IMR-90 (cell line): ENCODE data around the gene CELA2A. TPM values are rescaled to one million over a fixed set of nuclear protein-coding genes. Genes with fewer than 3 reads are reported as not detected.
A peak's percentile ranks its signal among the peaks of the same experiment; 100 is the strongest.

Source experiments
- ATAC-seq: fragments of 200-7000 bp; cut with Tn5 transposase; 2 replicates; pipeline ENCODE4 v1.9.1; 2020; ENCODE audit warnings: low read depth, mild to moderate bottlenecking, moderate library complexity
- BruUV-seq: library from RNA; stranded (reverse); fragments of 400-500 nt; replicated peaks from 2 replicates; lab custom pipeline; 2021; lab: Mats Ljungman, UMichigan
- CTCF ChIA-PET: fragments of 300-600 bp; formaldehyde crosslinking; extraction: SDS; loops from one replicate; lab custom pipeline; 2021; ENCODE audit warnings: antibody characterized with exemption; lab: Yijun Ruan, JAX
- POLR2A ChIA-PET: fragments of 300-600 bp; sonication (Branson Sonifier 250); formaldehyde crosslinking; loops from one replicate; lab custom pipeline; 2022; ENCODE audit warnings: antibody characterized with exemption; ENCODE audit not compliant: unreplicated experiment; lab: Charles Lee
- DNase-seq: peaks from one replicate; pipeline ENCODE4 v3.0.0; 2013
- H2AFZ ChIP-seq: replicated peaks from 2 replicates; pipeline ENCODE3; 2013; ENCODE audit warnings: low read length, mild to moderate bottlenecking; ENCODE audit not compliant: poor library complexity
- H2AK5ac ChIP-seq: 2 replicates; pipeline ENCODE4 v1.6.1; 2013; ENCODE audit warnings: low read depth, low read length, inconsistent platforms
- H2AK9ac ChIP-seq: replicated peaks from 2 replicates; pipeline ENCODE3; 2013; ENCODE audit warnings: mild to moderate bottlenecking, low read depth, low read length, moderate library complexity; ENCODE audit not compliant: poor library complexity
- H2BK120ac ChIP-seq: 2 replicates; pipeline ENCODE4 v1.6.1; 2013; ENCODE audit warnings: low read depth, low read length, inconsistent platforms
- H2BK15ac ChIP-seq: 3 replicates; pipeline ENCODE4 v1.6.1; 2013; ENCODE audit warnings: low read depth, low read length, inconsistent platforms
- H2BK20ac ChIP-seq: 2 replicates; pipeline ENCODE4 v1.6.1; 2013; ENCODE audit warnings: low read depth, mild to moderate bottlenecking, inconsistent platforms, low read length, moderate library complexity
- H2BK5ac ChIP-seq: 2 replicates; pipeline ENCODE4 v1.6.1; 2013; ENCODE audit warnings: mild to moderate bottlenecking, low read depth, low read length, inconsistent platforms; ENCODE audit not compliant: poor library complexity, severe bottlenecking
- H3K14ac ChIP-seq: replicated peaks from 2 replicates; pipeline ENCODE4 v1.6.1; 2013; ENCODE audit warnings: low read depth, low read length, inconsistent platforms
- H3K18ac ChIP-seq: 2 replicates; pipeline ENCODE4 v1.6.1; 2013; ENCODE audit warnings: low read depth, low read length, control low read depth
- H3K23ac ChIP-seq: 2 replicates; pipeline ENCODE4 v1.6.1; 2013; ENCODE audit warnings: low read depth, low read length, inconsistent platforms
- H3K27ac ChIP-seq: 2 replicates; pipeline ENCODE4 v1.5.1; 2013; ENCODE audit warnings: mild to moderate bottlenecking, control low read depth, low read length; ENCODE audit not compliant: insufficient read depth
- H3K27me3 ChIP-seq: 2 replicates; pipeline ENCODE4 v1.6.1; 2013; ENCODE audit warnings: low read length; ENCODE audit not compliant: control insufficient read depth, insufficient read depth
- H3K36me3 ChIP-seq: 2 replicates; pipeline ENCODE4 v1.6.1; 2013; ENCODE audit warnings: low read length, mixed read lengths; ENCODE audit not compliant: control insufficient read depth, insufficient read depth
- H3K4ac ChIP-seq: 2 replicates; pipeline ENCODE4 v1.6.1; 2013; ENCODE audit warnings: low read depth, low read length, inconsistent platforms
- H3K4me1 ChIP-seq: 2 replicates; pipeline ENCODE4 v1.6.1; 2013; ENCODE audit warnings: low read length, mixed read lengths; ENCODE audit not compliant: control insufficient read depth, insufficient read depth
- H3K4me2 ChIP-seq: 2 replicates; pipeline ENCODE4 v1.6.1; 2013; ENCODE audit warnings: low read depth, mild to moderate bottlenecking, control low read depth, low read length, moderate library complexity
- H3K4me3 ChIP-seq: 2 replicates; pipeline ENCODE4 v1.5.1; 2013; ENCODE audit warnings: low read depth, mild to moderate bottlenecking, control low read depth, low read length, moderate library complexity; ENCODE audit not compliant: insufficient read depth
- H3K56ac ChIP-seq: 2 replicates; pipeline ENCODE4 v1.6.1; 2013; ENCODE audit warnings: low read length, inconsistent platforms; ENCODE audit not compliant: insufficient read depth; ENCODE audit errors: extremely low read depth
- H3K79me1 ChIP-seq, 2 experiments: 2 replicates each; pipeline ENCODE4 v1.6.1; 2013; ENCODE audit warnings: low read length in 2 of 2, inconsistent platforms in 1 of 2, low read depth in 1 of 2
- H3K9ac ChIP-seq: 2 replicates; pipeline ENCODE4 v1.6.1; 2013; ENCODE audit warnings: low read depth, low read length, control low read depth
- H3K9me1 ChIP-seq: 2 replicates; pipeline ENCODE4 v1.6.1; 2013; ENCODE audit warnings: low read length, inconsistent platforms; ENCODE audit not compliant: insufficient read depth
- H3K9me3 ChIP-seq: 2 replicates; pipeline ENCODE4 v1.6.1; 2013; ENCODE audit warnings: low read length; ENCODE audit not compliant: control insufficient read depth, insufficient read depth
- H4K20me1 ChIP-seq: 2 replicates; pipeline ENCODE4 v1.6.1; 2013; ENCODE audit warnings: low read length, inconsistent platforms; ENCODE audit not compliant: insufficient read depth
- H4K5ac ChIP-seq: 2 replicates; pipeline ENCODE4 v1.6.1; 2013; ENCODE audit warnings: mild to moderate bottlenecking, low read depth, low read length, control low read depth
- H4K8ac ChIP-seq, 2 experiments: 2 replicates each; pipeline ENCODE4 v1.6.1; 2013; ENCODE audit warnings: low read depth in 2 of 2, low read length in 2 of 2, control low read depth in 1 of 2, inconsistent platforms in 1 of 2
- H4K91ac ChIP-seq: 2 replicates; pipeline ENCODE4 v1.6.1; 2013; ENCODE audit warnings: low read depth, low read length, inconsistent platforms; ENCODE audit not compliant: insufficient read depth
- BHLHE40 ChIP-seq: fragments of 150-350 bp; IDR thresholded peaks from 2 replicates; pipeline ENCODE4 v1.6.1; 2016; ENCODE audit warnings: mild to moderate bottlenecking, low read depth, low read length
- CHD1 ChIP-seq: IDR thresholded peaks from 2 replicates; pipeline ENCODE4 v1.6.1; 2012; ENCODE audit warnings: low read depth, low read length, improper control_type of control experiment
- MXI1 ChIP-seq: IDR thresholded peaks from 2 replicates; pipeline ENCODE4 v1.6.1; 2012; ENCODE audit warnings: low read depth, mild to moderate bottlenecking, low read length, moderate library complexity, borderline replicate concordance
- NFE2L2 ChIP-seq: fragments of 150-350 bp; IDR thresholded peaks from 2 replicates; pipeline ENCODE4 v1.6.1; 2016; ENCODE audit warnings: low read depth, mild to moderate bottlenecking, low read length
- RCOR1 ChIP-seq: IDR thresholded peaks from 2 replicates; pipeline ENCODE4 v1.6.1; 2012; ENCODE audit warnings: mild to moderate bottlenecking, low read length, improper control_type of control experiment; ENCODE audit not compliant: insufficient replicate concordance
- RFX5 ChIP-seq: IDR thresholded peaks from 2 replicates; pipeline ENCODE4 v1.8.0; 2012; ENCODE audit warnings: low read depth, mild to moderate bottlenecking, low read length, moderate library complexity
- WGBS, 2 experiments: methylation state at CpG; one replicate each; pipeline versions ENCODE4 v1.1.5 to v1.1.7; 2013; ENCODE audit warnings: missing lambda C conversion rate in 2 of 2; ENCODE audit not compliant: insufficient read length in 1 of 2; ENCODE audit errors: extremely low coverage in 2 of 2; 5-methylcytosine and 5-hydroxymethylcytosine counted together
- dilution Hi-C: fragments of 300-500 bp; cut with HindIII; formaldehyde crosslinking; loops from one replicate; pipeline ENCODE4 v1.14.3; 2018; ENCODE audit warnings: low sequenced_read_pairs; ENCODE audit not compliant: unreplicated experiment
- in situ Hi-C: fragments of 300-500 bp; cut with MboI; formaldehyde crosslinking; loops from 3 replicates; pipeline ENCODE4 v1.14.3; 2019; ENCODE audit warnings: low sequenced_read_pairs, inconsistent platforms, mixed read lengths
- intact Hi-C: fragments of 100-400 bp; cut with micrococcal nuclease; formaldehyde crosslinking; loops from 2 replicates; pipeline ENCODE4 v1.10.0; 2022
- polyA plus RNA-seq, 3 experiments: library from polyadenylated mRNA; depleted of rRNA; stranded (reverse); fragments of >200 nt; gene quantifications; 2 replicates each; pipeline ENCODE4 v1.2.3, GENCODE V29; 2012; ENCODE audit warnings: low replicate concordance in 1 of 3
- total RNA-seq: library from RNA; depleted of rRNA; stranded (reverse); fragments of >200 nt; gene quantifications from 2 replicates; pipeline ENCODE4 v1.2.3, GENCODE V29; 2012
- TF ChIP-seq, protein P1 (sequence below): fragments of 150-350 bp; IDR thresholded peaks from 2 replicates; pipeline ENCODE4 v1.6.1; 2017; ENCODE audit warnings: mild to moderate bottlenecking, antibody characterized with exemption, low read length, low read depth

Gene CELA2A
- total and polyA plus RNA-seq, 2 of the 4 experiments (the other 2 are of a cell fraction): not detected

DNA sequence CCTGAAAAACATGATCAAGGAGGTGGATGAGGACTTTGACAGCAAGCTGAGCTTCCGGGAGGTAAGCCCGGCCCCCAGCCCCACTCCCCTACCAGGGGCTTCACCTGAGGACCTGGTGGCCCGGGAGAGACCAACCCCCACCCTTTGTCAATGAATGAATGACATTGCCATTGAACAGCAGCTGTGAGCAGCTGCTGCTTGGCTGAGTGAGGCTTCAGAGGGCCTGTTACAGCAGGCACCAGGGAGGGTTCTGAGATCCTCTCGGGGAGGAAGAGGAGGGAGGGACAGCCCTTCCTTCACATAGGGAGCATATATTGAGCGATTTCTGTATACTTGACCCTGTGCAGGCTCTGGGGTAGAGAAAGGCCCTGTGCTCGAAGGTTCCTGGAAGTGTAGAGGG lies 30.6 kb upstream of the CELA2A start:
- Histone ChIP-seq H2AK9ac (peak overlapping the region; percentile 66), H4K5ac (no peak overlapping the region), H3K27me3 (no peaks in the 10 kb centered on the region), H3K4me1 (peaks cover 16% of the 10 kb centered on the region), H3K36me3 (peaks cover 11% of the 10 kb centered on the region), H3K4ac (peak overlapping the region; percentile 15; the same call in 1 of the 2 replicates), H4K20me1 (peaks cover 18% of the 10 kb centered on the region), H2AK5ac (peak overlapping the region; percentile 64; the same call in 1 of the 2 replicates), H3K4me2 (no peak overlapping the region), H3K4me3 (no peak overlapping the region), H3K79me1 (peaks cover 8 to 49% of the 10 kb centered on the region in 2 experiments; a peak in 3 of 4 replicates), H3K9ac (no peak overlapping the region), H3K9me3 (no peaks in the 10 kb centered on the region), H2BK120ac (no peak overlapping the region), H3K14ac (no peak overlapping the region), H2AFZ (no peak overlapping the region), H3K23ac (no peak overlapping the region), H2BK15ac (no peak overlapping the region), H4K91ac (no peak overlapping the region), H3K9me1 (peaks cover 12% of the 10 kb centered on the region), H2BK5ac (no peak overlapping the region), H2BK20ac (no peak overlapping the region), H3K27ac (no peak overlapping the region), H4K8ac (no peak overlapping the region; a peak in 1 of 4 replicates), H3K18ac (no peak overlapping the region), H3K56ac (no peak overlapping the region)
- dilution Hi-C loops: no loop called here
- in situ Hi-C loops: loop anchor here (5.0 to 10.0 kb wide), 2 partner anchors 99 to 271 kb away; partner anchors contain the start of gene TMEM51
- TF ChIP-seq NFE2L2 (no peak), BHLHE40 (no peak), CHD1 (no peak), RFX5 (no peak), RCOR1 (no peak), MXI1 (no peak)
- TF ChIP-seq, protein P1, sequence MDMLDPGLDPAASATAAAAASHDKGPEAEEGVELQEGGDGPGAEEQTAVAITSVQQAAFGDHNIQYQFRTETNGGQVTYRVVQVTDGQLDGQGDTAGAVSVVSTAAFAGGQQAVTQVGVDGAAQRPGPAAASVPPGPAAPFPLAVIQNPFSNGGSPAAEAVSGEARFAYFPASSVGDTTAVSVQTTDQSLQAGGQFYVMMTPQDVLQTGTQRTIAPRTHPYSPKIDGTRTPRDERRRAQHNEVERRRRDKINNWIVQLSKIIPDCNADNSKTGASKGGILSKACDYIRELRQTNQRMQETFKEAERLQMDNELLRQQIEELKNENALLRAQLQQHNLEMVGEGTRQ: no peak
- ATAC-seq (no peak), DNase-seq (no peak)
- BruUV-seq: no TSS peak
- intact Hi-C loops: no loop called here
- ChIA-PET CTCF (interaction anchor here (1.5 kb wide), 1 partner anchor 8 kb away, joined by 6 read pairs; no protein-coding TSS in a partner anchor), POLR2A (no interaction called here)
- WGBS, 2 experiments: no CpG with 5 or more reads among the region's 6 CpGs
